ENCODE measurements around the gene PID1. TPM values are rescaled to one million over a fixed set of nuclear protein-coding genes. Genes with fewer than 3 reads are reported as not detected.

Gene PID1
- polyA plus RNA-seq, 3 donors: 4.3 to 6.7 (median 4.8) TPM

GRCh38 chr2:229025653-229026052, 245.4 kb downstream of the PID1 start:
- DNase-seq: no peak

GRCh38 chr2:229022652-229023051, 248.4 kb downstream of the PID1 start:
- DNase-seq: no peak

GRCh38 chr2:229022071-229022470, 249.0 kb downstream of the PID1 start:
- DNase-seq: no peak

- no peak for DNase-seq
These were observed 261.3 kb downstream of the PID1 start for GRCh38 chr2:229009816-229010215.

- DNase-seq: no peak
These were observed 267.8 kb downstream of the PID1 start for GRCh38 chr2:229003256-229003655.

- DNase-seq: no peak
These were observed 269.9 kb downstream of the PID1 start for GRCh38 chr2:229001196-229001595.

- DNase-seq: no peak
These were observed 271.8 kb downstream of the PID1 start for GRCh38 chr2:228999326-228999725.

GRCh38 chr2:228988786-228989185, 282.3 kb downstream of the PID1 start:
- DNase-seq: no peak

- no peak for DNase-seq
These were observed 283.5 kb downstream of the PID1 start for GRCh38 chr2:228987441-228988155.

- DNase-seq: no peak
These were observed 284.1 kb downstream of the PID1 start for GRCh38 chr2:228986961-228987360.

GRCh38 chr2:228983700-228984099, 287.4 kb downstream of the PID1 start:
- DNase-seq: no peak

GRCh38 chr2:228974169-228974568, 296.9 kb downstream of the PID1 start:
- DNase-seq: no peak

All from renal pelvis (tissue), 4 donors.